Measurements from ENCODE around the gene FBXW5.

- TF ChIP-seq THRA (IDR thresholded peaks at IDR 0.05), result no peak
- no peak for TF ChIP-seq ZNF143 (CRISPR knock-in tag; IDR thresholded peaks at IDR 0.05)
These were observed 37.9 kb upstream of the FBXW5 start, which contains the start of gene LCNL1 for GRCh38 chr9:136982232-136983051.

Data from K562 (cell line).